NCI-H2107 treated with DMSO at 0.1 percent for 48 hours (cell line): Measurements from ENCODE around the gene VSX1.

Experiments
- DNase-seq: peaks from one replicate; lab custom pipeline; 2025; ENCODE audit not compliant: unreplicated experiment; lab: John Stamatoyannopoulos, UW

VSX1 gene

GRCh38 chr20:25042531-25043498 lies 39.1 kb downstream of the VSX1 start:
- no peak for DNase-seq

DNA sequence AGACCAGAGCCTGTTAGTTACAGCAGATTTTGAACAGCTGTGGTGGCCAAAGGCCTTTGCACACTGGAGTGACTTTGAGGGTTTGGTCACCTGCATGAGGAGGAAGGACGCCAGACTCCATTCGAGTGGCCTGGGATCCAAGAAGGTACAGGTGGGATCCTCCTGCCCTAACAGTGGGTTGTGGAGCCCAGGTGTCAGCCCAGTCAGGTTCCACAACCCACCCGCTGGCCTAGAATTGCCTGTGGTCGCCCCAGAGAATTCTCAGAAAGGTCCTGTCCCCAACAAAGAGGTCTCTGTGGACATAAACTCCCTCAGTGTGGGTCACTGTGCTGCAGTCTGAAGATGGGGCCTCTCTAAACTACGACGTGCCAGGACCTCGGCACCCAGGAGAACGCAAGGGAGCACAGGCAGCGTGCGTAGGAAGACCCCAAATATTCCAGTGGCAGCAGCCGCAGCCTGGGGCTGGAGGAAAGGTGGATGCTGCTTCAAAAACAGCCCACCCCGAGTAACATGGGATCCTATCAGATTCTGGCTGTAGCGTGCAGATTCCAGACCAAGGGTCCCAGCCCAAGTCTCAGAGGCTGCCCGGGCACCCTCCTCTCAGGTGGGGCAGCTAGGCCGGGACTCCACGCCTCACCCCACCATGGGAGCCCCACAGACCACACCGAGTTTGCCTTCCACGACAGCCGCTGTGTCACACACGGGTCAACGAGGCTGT lies 40.0 kb downstream of the VSX1 start:
- DNase-seq: no peak

GRCh38 chr20:25040438-25040831 lies 41.5 kb downstream of the VSX1 start:
- no peak for DNase-seq

GRCh38 chr20:25039697-25040437 lies 42.1 kb downstream of the VSX1 start:
- DNase-seq: peak; percentile 11

DNA sequence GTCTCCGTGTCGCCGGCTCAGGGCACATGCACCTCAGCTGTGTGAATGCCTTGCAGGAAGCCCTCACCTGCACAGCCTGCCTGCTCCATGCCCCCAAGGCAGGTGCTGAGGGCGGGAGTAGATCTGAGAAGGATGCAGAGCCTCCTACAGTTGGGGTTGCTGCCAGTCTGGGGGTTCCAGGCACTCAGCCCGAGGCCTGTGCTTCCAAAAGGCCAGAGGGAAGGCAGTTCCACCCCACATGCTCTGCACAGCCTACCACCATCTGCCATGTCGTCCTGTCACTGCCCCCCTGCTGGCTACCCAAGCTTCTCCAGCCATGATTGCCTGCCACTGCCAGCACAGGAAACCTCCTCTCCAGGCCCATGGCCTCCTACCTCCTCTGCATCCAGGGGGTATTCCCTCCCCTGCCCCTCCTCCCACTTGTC lies 43.3 kb downstream of the VSX1 start:
- no peak for DNase-seq

DNA sequence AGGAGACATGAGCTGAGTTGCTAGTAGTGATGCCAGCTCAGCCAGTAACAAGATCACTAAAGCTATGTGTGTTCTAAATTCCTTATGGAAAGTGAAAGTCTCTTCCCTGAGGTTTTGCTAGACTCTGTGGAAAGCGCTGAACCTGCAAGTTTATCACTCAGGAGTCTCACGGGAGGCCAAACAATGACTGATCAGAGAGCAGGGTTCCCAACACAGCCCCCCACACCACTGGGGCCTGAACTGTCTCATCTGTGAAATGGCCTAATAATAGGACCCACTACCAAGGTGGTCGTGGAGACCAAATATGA lies 43.9 kb downstream of the VSX1 start:
- no peak for DNase-seq

DNA sequence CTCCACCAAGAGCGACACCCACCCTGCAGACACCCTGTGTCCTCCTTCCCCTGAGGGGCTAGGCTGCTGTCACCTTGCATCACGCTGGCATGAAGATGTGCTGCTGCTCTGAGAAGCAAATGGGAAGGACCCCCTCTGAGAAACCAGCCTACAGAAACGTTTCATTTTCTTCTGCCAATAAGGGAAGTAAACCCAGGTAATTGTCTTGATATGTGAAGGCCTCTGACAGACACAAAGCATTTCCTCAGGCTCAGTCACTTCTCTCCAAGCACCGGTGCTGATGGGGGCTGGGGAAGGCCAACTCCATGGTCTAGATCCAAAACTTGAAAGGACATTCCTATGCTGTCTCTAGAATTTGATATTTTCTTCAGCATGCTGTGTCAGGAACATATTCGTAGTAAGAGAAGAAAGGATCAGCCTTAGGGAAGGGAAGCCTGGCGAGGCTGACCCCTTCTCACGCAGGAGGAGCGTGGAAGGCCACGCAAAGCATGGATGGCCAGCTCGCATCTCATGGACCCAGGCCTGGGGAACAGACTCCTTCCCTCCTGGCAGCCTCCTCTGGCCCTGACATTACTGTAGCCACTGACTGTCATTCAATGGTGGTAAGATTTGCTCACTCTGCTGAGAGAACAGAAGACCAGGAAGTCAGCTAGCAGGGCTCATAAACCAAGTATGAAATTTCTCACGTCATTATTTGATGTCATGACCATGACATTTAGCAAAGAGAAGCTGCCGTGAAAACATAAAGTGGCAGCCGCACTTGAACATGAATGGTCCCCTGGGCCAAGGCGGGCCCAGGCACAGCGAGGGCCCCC lies 44.4 kb downstream of the VSX1 start:
- DNase-seq: peak; percentile 13

GRCh38 chr20:25036331-25036936 lies 45.5 kb downstream of the VSX1 start:
- DNase-seq: no peak

DNA sequence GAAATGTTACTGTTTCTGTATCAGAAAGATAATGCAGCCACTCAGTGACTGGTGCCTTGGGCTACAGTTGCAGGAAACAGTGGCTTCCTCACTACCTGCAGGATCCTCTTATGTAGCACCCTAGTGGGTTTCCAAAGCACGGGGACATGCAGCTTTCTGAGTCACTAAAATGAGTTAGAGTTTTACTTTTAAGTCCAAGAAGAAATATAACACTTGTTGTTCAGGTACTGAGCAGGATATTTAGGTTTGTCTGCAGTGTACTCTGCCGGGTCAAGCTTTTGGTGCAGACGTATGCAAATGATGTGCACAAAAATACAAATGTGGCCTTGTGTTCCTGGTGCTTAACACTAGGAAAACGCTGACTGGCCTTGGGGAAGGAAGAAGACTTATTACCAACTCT lies 46.0 kb downstream of the VSX1 start:
- no peak for DNase-seq

GRCh38 chr20:25033924-25034300 lies 48.0 kb downstream of the VSX1 start:
- DNase-seq: no peak

GRCh38 chr20:25033265-25033923 lies 48.5 kb downstream of the VSX1 start:
- DNase-seq: no peak

GRCh38 chr20:25032478-25033264 lies 49.3 kb downstream of the VSX1 start:
- no peak for DNase-seq

DNA sequence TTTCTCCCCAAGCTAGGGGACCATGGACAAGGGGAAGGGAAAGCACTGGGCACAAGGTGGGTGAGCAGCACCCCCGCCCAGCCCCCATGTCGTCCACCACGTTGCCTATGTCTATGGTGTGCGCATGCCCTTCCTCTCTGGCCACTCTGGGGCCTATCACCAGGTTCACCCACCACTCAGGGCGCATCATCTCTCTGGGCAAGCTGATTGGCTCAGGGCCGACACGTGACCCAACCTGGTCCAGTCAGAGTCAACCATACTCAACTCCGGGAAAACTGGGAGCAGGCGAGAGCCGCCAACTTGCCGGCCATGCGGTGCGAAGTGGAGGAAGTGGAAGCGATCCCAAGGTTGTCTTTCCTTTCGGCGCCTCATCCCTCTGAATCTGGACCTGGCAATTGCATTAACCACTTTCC lies 49.9 kb downstream of the VSX1 start:
- no peak for DNase-seq

- no peak for DNase-seq
Observed at GRCh38 chr20:25031241-25031640, 50.7 kb downstream of the VSX1 start.

- no peak for DNase-seq
Observed at GRCh38 chr20:25030649-25031207, 51.2 kb downstream of the VSX1 start.

DNA sequence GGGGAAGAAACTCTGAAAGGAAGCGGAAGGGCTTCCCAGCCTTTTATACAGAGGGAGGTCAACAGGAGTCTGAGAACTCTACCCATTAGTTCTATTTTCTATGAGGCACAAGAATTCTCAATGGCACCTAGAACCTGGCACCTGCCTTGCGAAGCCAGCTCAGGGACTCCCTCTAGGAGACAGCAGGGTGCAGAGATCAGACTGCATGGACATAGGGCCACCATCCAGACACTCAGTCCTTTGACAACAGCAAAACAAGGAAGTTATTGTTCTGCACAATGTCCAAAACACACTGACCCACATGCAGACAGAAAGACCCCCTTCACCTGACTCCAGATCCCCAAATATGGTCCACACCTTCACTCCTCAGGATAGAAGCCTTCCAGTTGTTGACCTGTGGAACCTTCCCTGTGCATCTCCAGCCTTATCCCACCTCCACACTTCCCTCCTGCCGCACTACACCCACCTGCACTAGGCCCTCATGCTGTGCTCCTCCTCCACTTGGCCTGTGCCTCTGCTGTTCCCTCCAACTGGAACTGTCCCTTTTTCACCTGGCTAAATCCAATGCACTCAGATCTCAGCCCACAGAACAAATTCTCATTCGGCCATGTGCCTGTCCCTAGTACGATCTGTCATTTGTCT lies 51.8 kb downstream of the VSX1 start:
- no peak for DNase-seq

DNA sequence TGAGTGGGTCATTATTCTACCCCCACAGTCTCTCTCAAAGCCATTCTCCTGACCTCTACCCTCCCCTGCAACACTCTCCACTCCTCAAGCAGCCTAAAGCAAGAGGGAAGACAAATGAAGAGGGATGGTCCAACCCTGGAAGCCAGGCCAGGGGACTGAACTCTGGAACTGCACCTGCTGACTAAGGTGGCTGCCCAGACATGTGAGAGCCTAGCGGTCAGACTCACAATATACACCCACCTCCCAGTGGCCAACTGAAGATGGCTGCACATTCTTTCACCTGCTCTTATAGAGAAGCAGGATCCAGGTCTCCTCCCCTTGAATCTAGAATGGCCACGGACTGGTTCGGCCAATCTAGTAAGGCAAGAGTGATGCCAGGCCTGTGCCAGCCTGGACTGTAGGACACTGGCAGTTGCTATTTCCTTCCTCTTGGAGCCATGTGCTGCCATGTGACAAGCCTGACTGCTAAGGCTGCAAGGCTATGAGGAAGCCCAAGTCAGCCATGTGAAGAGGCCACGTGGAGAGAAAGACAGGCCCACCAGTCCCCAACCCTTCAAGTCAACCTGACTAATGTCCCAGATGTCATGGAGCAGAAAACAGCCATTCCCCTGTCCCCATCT lies 55.8 kb downstream of the VSX1 start:
- DNase-seq: no peak
